HUES48 (cell line): Measurements from ENCODE around the gene TNP1.

Source experiments
- H3K27ac ChIP-seq: one replicate; pipeline ENCODE4 v1.7.0; 2013; ENCODE audit warnings: low read depth, low read length, inconsistent platforms
- H3K27me3 ChIP-seq: 2 replicates; pipeline ENCODE4 v1.6.1; 2013; ENCODE audit warnings: mild to moderate bottlenecking, low read length; ENCODE audit not compliant: control insufficient read depth, insufficient read depth
- H3K36me3 ChIP-seq: 2 replicates; pipeline ENCODE4 v1.6.1; 2013; ENCODE audit warnings: low read length; ENCODE audit not compliant: control insufficient read depth, insufficient read depth
- H3K4me1 ChIP-seq: 2 replicates; pipeline ENCODE4 v1.6.1; 2013; ENCODE audit warnings: mild to moderate bottlenecking, low read length; ENCODE audit not compliant: control insufficient read depth, insufficient read depth
- H3K4me3 ChIP-seq: 2 replicates; pipeline ENCODE4 v1.5.1; 2013; ENCODE audit warnings: mild to moderate bottlenecking, low read depth, low read length
- H3K9ac ChIP-seq: 2 replicates; pipeline ENCODE4 v1.6.1; 2013; ENCODE audit warnings: mild to moderate bottlenecking, low read depth, low read length, moderate library complexity
- H3K9me3 ChIP-seq: 2 replicates; pipeline ENCODE4 v1.6.1; 2013; ENCODE audit warnings: low read length; ENCODE audit not compliant: control insufficient read depth, insufficient read depth

The TNP1 gene

DNA sequence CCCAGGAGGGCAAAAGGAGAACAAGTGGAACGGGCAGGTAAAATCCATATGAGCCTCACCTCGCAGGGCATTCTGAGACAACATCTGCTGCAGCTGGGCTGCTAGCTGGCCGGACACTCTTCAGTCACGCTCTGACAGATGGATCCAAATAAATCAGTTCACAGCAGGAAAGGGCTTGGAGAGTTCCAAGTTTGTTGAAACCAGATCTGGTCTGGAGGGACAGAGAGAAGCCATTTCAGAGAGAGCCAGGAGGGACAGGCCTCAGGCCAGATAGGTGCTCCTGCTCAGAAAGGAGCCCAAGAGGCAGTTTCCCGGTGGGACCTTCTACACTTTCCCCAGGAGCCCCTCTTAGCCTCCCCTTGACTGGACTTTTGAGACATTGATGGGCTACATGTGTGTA is 28.2 kb upstream of the TNP1 start:
- peaks cover 8% of the 10 kb centered on the region; the same call in 1 of the 2 replicates for H3K4me1 ChIP-seq
- no peak overlapping the region for H3K27ac ChIP-seq
- no peaks in the 10 kb centered on the region for H3K9me3 ChIP-seq
- no peak overlapping the region for H3K9ac ChIP-seq
- H3K36me3 ChIP-seq, result no peaks in the 10 kb centered on the region
- H3K4me3 ChIP-seq, result no peak overlapping the region
- H3K27me3 ChIP-seq, result no peaks in the 10 kb centered on the region

DNA sequence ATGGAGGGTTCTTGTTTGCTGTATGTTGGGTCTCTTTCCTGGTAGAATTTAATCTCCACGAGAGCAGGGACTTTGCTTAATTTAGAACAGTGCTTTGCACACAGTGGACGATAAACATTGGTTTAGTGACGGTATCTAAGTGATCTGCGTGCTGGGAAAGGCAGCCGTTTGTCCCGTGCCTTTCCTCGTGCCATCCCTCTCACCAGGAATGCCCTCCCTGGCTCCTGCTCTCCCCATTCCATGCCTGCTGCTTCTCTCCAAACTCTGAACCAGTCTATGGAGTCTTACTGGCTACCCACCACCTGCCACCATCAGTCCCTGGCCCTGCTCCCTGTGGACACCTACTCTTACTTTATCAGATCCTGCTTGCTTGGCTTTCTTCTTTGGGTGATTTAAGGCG is 27.3 kb upstream of the TNP1 start:
- Histone ChIP-seq H3K4me3 (no peak overlapping the region), H3K27ac (no peak overlapping the region), H3K9me3 (no peaks in the 10 kb centered on the region), H3K27me3 (no peaks in the 10 kb centered on the region), H3K4me1 (peaks cover 8% of the 10 kb centered on the region; the same call in 1 of the 2 replicates), H3K9ac (no peak overlapping the region), H3K36me3 (no peaks in the 10 kb centered on the region)

DNA sequence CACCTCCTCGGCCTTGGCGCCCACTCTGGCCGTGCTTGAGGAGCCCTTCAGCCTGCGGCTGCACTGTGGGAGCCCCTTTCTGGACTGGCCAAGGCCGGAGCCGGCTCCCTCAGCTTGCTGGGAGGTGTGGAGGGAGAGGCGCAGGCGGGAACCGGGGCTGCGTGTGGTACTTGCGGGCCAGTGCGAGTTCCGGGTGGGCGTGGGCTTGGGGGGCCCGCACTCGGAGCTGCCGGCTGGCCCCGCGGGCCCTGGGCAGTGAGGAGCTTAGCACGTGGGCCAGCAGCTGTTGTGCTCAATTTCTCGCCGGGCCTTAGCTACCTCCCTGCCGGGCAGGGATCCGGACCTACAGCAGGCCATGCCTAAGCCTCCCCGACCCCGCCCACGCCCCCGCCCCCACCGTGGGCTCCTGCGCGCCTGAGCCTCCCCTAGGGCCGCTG is 25.3 kb upstream of the TNP1 start:
- no peaks in the 10 kb centered on the region for H3K9me3 ChIP-seq
- H3K27ac ChIP-seq, result no peak overlapping the region
- no peak overlapping the region for H3K9ac ChIP-seq
- no peak overlapping the region for H3K4me3 ChIP-seq
- no peaks in the 10 kb centered on the region for H3K36me3 ChIP-seq
- peaks cover 8% of the 10 kb centered on the region; the same call in 1 of the 2 replicates for H3K4me1 ChIP-seq
- H3K27me3 ChIP-seq, result no peaks in the 10 kb centered on the region

DNA sequence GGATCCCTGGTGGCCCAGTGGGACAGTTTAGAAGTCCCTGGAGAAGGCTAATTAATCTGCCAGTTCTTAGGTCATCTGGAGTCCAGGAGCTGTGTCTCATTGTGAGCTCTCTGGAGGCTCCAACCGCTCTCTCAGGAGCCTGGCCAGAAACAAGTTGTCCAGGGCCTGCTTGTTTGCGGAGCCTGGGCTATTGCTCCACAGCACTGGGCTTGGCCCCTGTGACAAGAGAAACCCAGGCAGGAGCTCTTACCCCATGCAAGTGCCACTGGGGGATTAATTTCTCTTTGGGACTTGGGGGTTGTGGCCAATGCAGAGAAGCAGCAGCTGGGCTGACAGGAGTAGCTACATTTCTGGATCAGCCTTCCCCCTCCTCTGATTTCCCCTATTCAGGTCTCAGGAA is 24.5 kb upstream of the TNP1 start:
- Histone ChIP-seq H3K4me3 (no peak overlapping the region), H3K27ac (no peak overlapping the region), H3K4me1 (peaks cover 6% of the 10 kb centered on the region; the same call in 1 of the 2 replicates), H3K9ac (no peak overlapping the region), H3K9me3 (no peaks in the 10 kb centered on the region), H3K36me3 (no peaks in the 10 kb centered on the region), H3K27me3 (no peaks in the 10 kb centered on the region)

DNA sequence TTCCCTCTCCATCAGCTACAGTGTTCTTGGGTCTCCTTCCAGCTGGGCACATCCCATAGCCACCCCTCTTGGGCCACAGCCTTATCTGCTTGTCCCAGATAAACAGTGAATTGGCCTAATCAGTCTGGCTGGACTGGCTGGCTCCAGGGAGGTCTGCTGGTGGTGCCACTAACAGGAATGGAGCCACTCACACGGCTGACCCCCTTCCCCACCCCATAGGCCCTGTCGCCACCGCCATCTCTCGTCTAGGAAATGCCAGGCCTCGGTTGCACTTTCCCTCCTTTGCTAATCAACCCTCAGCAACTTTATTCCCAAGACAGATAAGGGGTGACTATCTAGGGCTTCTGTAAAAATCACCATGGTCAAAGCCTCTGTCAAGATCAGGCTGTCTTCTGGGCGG is 23.0 kb upstream of the TNP1 start:
- no peaks in the 10 kb centered on the region for H3K9me3 ChIP-seq
- no peak overlapping the region for H3K9ac ChIP-seq
- no peak overlapping the region for H3K4me3 ChIP-seq
- H3K36me3 ChIP-seq, result no peaks in the 10 kb centered on the region
- H3K4me1 ChIP-seq, result no peaks in the 10 kb centered on the region
- no peaks in the 10 kb centered on the region for H3K27me3 ChIP-seq
- H3K27ac ChIP-seq, result no peak overlapping the region

DNA sequence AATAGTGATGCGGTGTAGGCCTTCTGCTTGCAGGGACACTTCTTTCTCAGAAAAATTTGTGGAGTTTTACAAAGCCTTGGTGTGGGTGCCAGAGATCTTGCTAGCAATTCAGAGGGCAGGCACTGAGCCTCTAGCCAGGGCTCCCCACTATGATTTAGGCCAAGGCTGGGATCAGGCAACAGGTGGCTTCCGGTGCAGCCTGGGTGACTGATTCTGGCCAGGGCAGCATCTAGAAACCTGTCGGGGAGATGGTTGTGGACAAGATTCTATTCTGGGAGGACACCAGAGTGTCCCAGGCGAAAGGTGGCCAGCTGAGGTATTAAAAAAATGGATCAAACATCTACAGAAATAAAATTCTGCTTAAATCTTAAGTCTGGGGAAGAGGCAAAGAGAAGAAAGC is 21.5 kb upstream of the TNP1 start:
- Histone ChIP-seq H3K27me3 (no peaks in the 10 kb centered on the region), H3K9me3 (no peaks in the 10 kb centered on the region), H3K4me1 (no peaks in the 10 kb centered on the region), H3K27ac (no peak overlapping the region), H3K4me3 (no peak overlapping the region), H3K36me3 (no peaks in the 10 kb centered on the region), H3K9ac (no peak overlapping the region)

DNA sequence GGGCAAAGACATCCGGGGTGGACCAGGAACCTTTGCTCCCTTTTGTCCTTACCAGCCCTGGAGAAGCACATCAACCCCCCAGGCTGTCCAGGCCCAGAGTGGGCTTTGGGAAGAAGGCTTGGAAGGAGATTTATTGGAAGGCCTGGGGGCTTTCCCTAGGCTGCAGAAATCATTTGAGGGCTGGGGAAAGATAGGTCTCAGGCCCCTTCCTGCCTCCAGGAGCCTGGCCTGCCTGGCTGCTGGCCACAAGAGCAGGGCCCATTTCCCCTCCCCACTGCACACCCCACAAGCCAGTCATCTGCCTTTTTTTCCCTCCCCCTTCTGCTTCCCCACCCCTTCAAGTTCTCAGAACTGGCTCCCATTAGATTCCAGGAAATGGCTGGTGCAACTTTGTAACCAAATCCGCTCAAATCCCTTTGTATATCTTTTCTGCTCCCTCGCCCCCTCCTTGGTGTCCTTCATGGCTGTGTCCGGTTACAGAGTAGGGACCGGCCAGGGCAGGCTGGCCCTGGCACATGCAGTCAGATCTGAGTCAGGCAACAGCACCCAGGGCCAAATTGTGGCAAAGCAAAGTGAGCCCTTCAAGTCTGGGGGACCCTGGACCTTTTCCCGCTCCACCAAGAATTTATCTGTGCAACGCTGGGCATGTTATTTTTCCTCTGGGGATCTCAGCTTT is 20.8 kb upstream of the TNP1 start:
- Histone ChIP-seq H3K36me3 (no peaks in the 10 kb centered on the region), H3K4me1 (no peaks in the 10 kb centered on the region), H3K27me3 (no peaks in the 10 kb centered on the region), H3K4me3 (no peak overlapping the region), H3K9me3 (no peaks in the 10 kb centered on the region), H3K9ac (no peak overlapping the region), H3K27ac (no peak overlapping the region)

DNA sequence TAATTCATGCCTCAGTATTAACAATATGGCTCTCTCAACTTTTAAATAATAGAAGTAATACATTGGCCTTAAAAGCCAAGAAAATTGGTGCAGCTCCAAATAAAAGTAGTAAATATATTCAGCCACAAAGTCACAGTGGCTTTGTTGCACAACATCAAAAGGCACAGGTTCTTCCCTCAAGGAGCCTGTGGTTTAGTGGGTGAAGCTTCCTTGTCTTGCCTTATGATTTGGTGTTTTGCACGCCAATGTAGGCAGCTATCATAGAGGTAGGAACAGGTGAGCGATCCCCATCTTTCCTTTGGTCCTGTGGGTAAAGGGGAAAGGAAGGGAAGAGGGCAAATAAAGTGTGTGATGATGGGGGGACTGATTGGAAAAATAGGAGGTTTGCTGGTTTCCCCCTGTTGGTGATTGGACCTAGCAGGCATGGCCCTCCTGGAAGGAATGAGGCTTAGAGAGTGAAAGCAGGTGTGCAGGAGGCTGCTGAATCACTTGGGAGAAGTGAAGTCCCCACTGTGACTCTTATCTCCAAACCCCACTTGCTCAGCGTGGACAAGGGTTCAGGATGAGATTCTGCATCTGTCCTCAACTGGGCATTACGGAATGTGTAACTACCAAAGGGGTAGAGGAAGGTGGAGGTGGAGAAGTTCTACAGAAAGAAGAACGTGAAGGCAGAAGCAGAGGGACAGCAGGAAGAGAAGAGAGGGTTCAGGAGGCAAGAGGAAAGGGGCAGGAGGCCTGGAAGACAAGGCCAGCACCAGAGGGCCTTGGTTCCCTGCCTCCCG is 20.1 kb upstream of the TNP1 start:
- no peaks in the 10 kb centered on the region for H3K27me3 ChIP-seq
- no peaks in the 10 kb centered on the region for H3K36me3 ChIP-seq
- H3K4me1 ChIP-seq, result no peaks in the 10 kb centered on the region
- H3K9ac ChIP-seq, result no peak overlapping the region
- H3K4me3 ChIP-seq, result no peak overlapping the region
- H3K27ac ChIP-seq, result no peak overlapping the region
- no peaks in the 10 kb centered on the region for H3K9me3 ChIP-seq

DNA sequence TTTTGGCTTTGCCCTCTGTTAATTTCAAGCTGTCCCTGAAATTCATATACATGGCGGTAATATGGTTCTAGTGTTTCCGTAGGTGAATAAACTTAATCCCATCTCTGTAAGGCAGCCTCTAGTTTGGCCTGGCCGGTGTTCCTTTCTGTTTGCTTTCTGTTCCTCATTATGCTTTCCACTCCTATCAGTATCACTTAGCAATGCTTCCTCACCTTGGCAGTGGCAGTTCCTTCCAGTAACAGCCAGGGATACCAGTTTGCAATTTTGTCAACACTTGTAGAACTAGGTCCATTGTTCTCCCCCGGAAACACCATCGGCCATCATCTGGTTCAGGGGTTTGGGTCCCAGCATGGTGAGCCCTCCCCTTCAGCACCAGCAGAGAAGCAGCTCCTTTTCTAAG is 18.2 kb upstream of the TNP1 start:
- H3K27ac ChIP-seq, result no peak overlapping the region
- H3K4me1 ChIP-seq, result no peaks in the 10 kb centered on the region
- no peaks in the 10 kb centered on the region for H3K9me3 ChIP-seq
- H3K36me3 ChIP-seq, result no peaks in the 10 kb centered on the region
- H3K27me3 ChIP-seq, result no peaks in the 10 kb centered on the region
- H3K9ac ChIP-seq, result no peak overlapping the region
- no peak overlapping the region for H3K4me3 ChIP-seq

DNA sequence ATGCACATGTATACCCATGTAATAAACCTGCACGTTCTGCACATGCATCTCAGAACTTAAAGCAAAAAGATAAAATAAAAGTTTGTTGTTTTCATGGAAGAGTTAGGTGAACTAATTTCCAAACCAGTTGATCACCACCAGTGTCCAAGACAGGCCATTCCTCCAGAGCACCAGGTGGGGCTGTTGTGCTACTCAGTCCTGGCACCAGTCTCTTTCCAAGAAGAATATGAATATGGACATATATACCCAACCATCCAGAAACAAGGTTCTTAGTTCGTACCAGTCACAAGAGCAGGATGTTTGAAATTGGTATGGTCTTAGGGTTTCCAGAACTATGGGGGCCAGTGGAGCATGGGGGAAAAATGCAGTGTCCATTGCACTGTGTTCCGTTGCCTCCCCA is 17.2 kb upstream of the TNP1 start:
- H3K4me3 ChIP-seq, result no peak overlapping the region

DNA sequence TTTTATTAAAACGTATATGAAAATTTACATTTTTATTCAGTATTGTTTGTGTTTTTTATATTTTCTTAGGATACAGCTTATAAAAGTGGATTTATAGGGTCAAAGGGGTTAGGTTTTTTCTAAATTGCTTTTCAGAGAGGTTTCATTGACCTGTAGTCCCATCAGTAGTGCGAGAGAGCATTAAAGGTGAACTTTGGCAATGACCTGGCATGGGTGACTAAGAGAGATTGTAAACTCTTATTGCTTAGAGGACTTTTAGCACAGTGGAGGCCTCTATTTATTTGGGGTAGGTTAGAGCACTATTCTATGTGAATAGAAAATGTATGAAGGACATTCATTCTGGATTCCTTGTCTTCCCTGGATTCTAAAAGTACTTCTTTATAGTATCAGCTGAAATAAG is 16.0 kb upstream of the TNP1 start:
- H3K27ac ChIP-seq, result no peak overlapping the region
- no peak overlapping the region for H3K4me3 ChIP-seq
- H3K4me1 ChIP-seq, result no peaks in the 10 kb centered on the region
- no peak overlapping the region for H3K9ac ChIP-seq
- H3K36me3 ChIP-seq, result no peaks in the 10 kb centered on the region
- H3K9me3 ChIP-seq, result no peaks in the 10 kb centered on the region
- no peaks in the 10 kb centered on the region for H3K27me3 ChIP-seq

More for the DNA sequence above, 17.2 kb upstream of the TNP1 start:
- no peaks in the 10 kb centered on the region for H3K9me3 ChIP-seq
- H3K27ac ChIP-seq, result no peak overlapping the region
- no peaks in the 10 kb centered on the region for H3K4me1 ChIP-seq
- H3K36me3 ChIP-seq, result no peaks in the 10 kb centered on the region
- no peaks in the 10 kb centered on the region for H3K27me3 ChIP-seq
- H3K9ac ChIP-seq, result no peak overlapping the region
